Measurements from ENCODE around the gene PAFAH2.
"Not testable (repeated sequence)": the region's sequence is repeated elsewhere in the genome, so short reads cannot be mapped to it uniquely, and the experiment has no call there.

PAFAH2 gene

GRCh38 chr1:25979210-25979609 is 18.7 kb downstream of the PAFAH2 start:
- no peak for DNase-seq (ENCODE audit: low read depth)

GRCh38 chr1:25978403-25978802 is 19.5 kb downstream of the PAFAH2 start:
- DNase-seq (ENCODE audit: low read depth) = no peak

- no peak for DNase-seq (ENCODE audit: low read depth)
These were observed 20.1 kb downstream of the PAFAH2 start for GRCh38 chr1:25977801-25978200.

DNA sequence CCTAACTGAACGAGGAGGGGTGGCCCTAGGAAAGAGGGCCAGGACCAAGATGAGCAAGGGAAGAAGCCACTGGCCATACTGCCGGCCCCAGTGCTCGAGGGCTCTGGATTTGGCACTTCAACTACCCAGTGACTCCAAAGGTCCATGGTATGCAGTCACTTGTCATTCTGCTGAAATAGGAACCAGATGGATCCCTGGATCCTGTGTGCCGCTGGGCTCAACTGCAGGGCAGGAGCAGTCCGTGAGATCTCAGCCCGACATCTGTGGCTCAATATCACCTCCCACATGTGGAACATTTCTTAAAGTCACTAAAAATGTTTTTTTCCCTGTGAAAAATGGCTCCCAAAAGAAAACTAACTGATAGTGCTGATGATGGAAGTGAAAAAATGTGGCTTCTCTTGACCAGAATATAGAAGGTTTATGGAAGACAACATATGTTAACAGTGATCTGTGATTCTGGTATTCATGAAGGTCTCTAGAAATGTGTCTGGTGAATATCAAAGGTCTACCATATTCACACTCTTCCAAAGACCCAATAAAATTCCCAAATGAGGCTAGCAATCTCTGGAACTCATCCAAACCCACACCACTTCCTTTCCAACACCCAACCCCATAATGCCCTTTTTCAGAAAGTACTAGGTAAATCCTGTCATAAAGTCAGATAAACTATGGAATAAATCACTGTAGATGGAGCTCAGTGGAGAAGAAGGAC is 24.1 kb downstream of the PAFAH2 start:
- DNase-seq (ENCODE audit: low read depth) = no peak

GRCh38 chr1:25971811-25972180 is 26.1 kb downstream of the PAFAH2 start:
- no peak for DNase-seq (ENCODE audit: low read depth)

DNA sequence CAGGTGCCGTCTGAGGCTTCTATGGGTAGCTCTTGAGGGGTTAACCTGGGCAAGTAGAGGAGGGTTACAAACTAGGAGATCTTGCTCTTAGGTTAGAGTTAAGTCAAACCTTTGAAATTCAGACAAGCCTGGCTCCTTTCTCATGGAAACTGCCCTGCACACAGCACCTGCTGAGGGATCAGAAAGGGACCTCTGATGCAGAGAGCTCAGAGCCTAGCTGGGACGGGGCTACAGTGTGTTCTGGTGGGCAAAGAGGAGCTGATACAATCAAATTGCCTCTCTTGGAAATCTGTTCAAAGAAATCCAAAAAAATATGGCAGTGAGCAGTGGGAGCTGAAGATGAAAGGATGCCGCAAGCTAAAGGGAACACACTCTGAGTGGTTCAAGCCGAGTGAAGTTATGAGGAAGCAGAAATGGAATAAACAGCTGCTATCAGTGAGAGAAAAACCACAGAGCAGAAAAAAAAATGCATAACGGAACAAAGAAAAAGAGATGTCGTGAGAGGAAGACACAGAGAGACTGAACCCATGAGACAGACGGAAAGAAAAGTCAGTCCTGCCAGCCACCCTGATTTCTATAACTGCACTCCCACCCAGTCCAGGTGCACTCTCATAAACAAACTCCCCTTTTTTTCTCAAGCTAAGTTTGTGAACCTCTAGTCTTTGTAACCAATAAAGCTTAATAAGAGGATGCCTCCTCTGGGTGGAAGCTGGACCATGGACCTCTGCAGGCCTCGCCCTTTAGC is 26.6 kb downstream of the PAFAH2 start:
- no peak for DNase-seq (ENCODE audit: low read depth)

GRCh38 chr1:25967308-25967707 is 30.6 kb downstream of the PAFAH2 start:
- no peak for DNase-seq (ENCODE audit: low read depth)

- peak; percentile 30 for DNase-seq (ENCODE audit: low read depth)
These were observed 38.3 kb downstream of the PAFAH2 start for GRCh38 chr1:25959611-25960010.

DNA sequence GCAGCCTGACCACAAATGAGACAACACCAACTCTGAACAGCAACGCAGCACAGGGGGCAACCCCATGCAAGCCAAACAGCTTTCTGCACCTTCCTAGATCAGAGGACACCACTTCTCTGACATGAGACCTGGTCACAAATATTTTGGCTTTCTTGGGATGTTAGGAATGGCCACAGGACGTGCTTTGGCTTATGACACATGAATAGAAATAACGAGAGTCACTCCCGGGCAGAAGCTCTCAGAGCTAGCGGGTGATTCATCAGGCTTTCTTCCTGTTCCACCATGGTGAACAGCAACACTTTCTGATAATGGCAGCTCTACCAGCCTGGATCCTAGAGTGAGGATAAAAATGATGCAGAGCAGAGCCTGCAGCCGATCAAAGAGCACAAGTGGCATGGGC is 39.4 kb downstream of the PAFAH2 start:
- DNase-seq (ENCODE audit: low read depth) = peak; percentile 74

- no peak for DNase-seq (ENCODE audit: low read depth)
These were observed 42.3 kb downstream of the PAFAH2 start for GRCh38 chr1:25955553-25955952.

GRCh38 chr1:25954282-25954938 is 43.5 kb downstream of the PAFAH2 start:
- DNase-seq (ENCODE audit: low read depth) = no peak

- peak; percentile 41 for DNase-seq (ENCODE audit: low read depth)
These were observed 44.9 kb downstream of the PAFAH2 start for GRCh38 chr1:25952841-25953401.

DNA sequence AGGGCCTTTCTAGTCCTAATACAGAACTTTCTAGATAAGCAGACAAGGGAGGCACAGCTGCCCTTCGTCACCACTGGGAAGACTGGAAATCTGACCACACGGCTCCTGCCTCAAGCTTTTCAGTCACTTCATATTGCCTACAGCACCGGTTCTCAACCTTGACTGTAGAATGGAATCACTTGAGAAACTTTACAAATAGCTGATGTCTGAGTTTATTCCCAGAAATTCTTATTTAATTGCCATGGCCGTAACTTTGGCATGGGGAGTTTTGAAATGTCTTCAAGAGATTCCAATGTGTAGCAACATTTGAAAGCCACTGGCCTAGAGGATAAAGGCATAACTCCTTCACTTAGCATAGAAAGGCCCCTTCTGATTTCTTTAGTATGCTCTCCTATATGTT is 49.2 kb downstream of the PAFAH2 start:
- DNase-seq (ENCODE audit: low read depth) = no peak

GRCh38 chr1:25947027-25947426 is 50.8 kb downstream of the PAFAH2 start:
- no peak for DNase-seq (ENCODE audit: low read depth)

GRCh38 chr1:25945761-25946160 is 52.1 kb downstream of the PAFAH2 start:
- DNase-seq (ENCODE audit: low read depth) = no peak

GRCh38 chr1:25944986-25945385 is 52.9 kb downstream of the PAFAH2 start:
- DNase-seq (ENCODE audit: low read depth) = no peak

GRCh38 chr1:25943511-25943910 is 54.4 kb downstream of the PAFAH2 start:
- DNase-seq (ENCODE audit: low read depth) = not testable (repeated sequence)

DNA sequence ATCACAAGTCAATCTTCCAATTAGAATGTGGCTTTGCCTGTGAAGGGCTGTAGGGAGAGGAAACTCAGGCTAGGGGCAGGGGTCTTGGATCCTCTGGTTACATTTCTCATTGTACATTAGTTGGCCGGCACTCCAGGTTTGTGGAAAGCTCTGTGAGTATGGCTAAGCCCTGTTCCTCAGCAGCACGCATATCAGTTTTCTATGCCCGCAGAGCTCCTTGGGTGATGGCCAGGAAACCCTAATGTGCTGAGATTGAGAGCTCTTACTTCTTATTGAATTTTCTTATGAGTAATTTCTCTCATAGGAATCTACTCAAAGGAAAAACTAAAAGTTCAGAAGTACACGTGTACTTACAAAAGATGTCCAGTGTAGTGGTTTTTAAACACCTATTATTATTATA is 60.9 kb downstream of the PAFAH2 start:
- no peak for DNase-seq (ENCODE audit: low read depth)

DNA sequence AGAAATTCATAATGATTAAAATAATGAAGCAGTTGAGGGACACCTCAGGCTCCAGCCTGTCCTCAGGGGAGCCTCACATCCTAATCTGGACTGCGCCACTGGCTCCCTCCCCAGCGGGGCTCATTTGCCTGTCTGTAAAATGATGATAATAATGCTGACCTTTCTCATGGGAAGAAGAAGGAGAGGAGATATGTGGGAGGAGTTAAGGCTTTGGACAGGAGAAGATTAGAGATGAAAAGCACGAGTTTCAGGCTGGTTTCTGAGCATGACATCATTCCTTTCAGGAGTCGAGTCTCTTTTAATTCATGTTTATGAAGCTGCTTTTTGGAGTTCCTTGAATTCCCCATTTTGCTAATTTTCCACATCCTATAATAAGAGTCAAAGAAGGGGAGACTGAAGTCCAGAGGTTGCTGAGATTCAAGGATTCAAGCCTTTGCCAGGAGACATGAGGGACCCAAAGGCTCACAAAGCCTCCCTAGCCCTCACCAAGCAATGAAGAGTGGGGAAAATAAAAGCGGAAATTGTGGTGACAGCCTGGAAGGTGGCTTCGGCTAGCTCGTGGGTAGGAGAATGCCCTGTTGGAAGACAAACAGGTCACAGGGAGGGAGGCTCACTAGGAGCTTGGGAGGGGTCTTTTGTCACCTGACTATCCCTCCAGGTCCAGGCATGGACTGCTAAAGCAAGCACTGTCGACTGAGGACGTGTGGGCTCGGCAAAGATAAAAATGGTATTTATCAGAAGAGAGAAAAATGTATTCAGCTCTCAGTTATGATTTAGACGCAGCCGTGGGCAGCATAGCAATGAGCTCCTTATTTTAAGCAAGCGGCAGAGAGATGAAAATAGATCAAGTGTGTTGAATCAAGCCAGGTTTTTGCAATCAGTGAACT is 64.1 kb downstream of the PAFAH2 start:
- DNase-seq (ENCODE audit: low read depth) = no peak

DNA sequence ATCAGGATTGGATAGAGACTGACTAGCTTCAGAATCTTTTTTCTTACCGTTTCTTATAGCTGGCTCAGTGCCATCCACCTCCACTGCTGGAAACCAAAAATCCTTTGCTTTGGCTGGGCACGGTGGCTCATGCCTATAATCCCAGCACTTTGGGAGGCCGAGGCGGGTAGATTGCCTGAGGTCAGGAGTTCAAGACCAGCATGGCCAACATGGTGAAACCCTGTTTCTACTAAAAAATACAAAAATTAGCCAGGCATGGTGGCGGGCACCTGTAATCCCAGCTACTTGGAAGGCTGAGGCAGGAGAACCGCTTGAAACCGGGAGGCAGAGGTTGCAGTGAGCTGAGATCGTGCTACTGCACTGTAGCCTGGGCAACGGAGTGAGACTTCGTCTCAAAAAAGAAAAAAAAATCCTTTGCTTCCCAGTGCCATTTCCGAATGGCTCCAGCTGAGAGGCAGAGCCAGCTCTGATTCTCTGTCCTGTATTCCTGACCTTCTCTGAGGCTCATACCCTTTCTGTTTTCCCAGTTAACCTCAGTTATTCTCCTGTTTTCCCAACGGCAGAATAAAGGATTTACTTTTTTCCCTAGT is 65.0 kb downstream of the PAFAH2 start:
- not testable (repeated sequence) for DNase-seq (ENCODE audit: low read depth)

DNA sequence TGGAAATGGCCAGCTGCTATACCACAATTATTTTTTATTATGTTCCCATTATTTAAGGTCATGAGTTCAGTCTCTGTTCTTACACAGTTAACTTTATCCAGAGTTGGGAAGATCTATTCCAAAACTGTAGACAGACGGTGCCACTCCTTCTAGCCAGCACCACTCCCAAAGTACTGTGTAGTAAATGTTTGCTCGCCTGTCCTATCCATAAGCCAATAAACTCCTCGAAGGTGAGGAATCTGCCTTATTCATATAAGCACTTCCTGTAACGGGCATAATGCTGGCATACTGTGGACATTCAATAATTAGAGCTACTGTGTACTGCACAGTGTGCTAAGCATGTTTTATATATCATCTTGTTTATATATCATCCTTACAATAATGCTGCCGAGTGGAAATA is 65.5 kb downstream of the PAFAH2 start:
- no peak for DNase-seq (ENCODE audit: low read depth)
